ENCODE measurements around the gene GPATCH8. TPM values are rescaled to one million over a fixed set of nuclear protein-coding genes. Genes with fewer than 3 reads are reported as not detected.

Gene GPATCH8
- total and polyA plus RNA-seq, 10 of the 15 experiments (the other 5 are each of a cell fraction or from before 2014, with no cell fraction given): 11.7 to 45.1 (median 21.3) TPM

GRCh38 chr17:44503147-44504029, at the start of gene GPATCH8 (continued):
- peak; percentile 95 for TF ChIP-seq YY1 (IDR thresholded peaks at IDR 0.05; ENCODE audit: low read depth, low read length)
- 0 out of 2 replicates have a peak, but pooled peaks have one; percentile 60 for TF ChIP-seq POLR2AphosphoS2 (IDR thresholded peaks at IDR 0.05; ENCODE audit: low read depth, low read length)
- peak; percentile 90 for TF ChIP-seq PML (IDR thresholded peaks at IDR 0.05; ENCODE audit: low read length)
- no peak for TF ChIP-seq ZNF274 (IDR thresholded peaks at IDR 0.05; ENCODE audit: insufficient read depth, insufficient read length)
- no peak for TF ChIP-seq KDM1A (IDR thresholded peaks at IDR 0.05; ENCODE audit: borderline replicate concordance)
- TF ChIP-seq NR2F1 (conservative IDR thresholded peaks at IDR 0.05): peak; percentile 99
- TF ChIP-seq RB1 (IDR thresholded peaks at IDR 0.05; ENCODE audit: borderline replicate concordance): peak; percentile 60; the same call in 1 of the 2 replicates
- no peak for TF ChIP-seq KAT2A (conservative IDR thresholded peaks at IDR 0.05; ENCODE audit: control insufficient read depth, low read depth, low read length)
- 0 out of 4 replicates have a peak, but pooled peaks of 1 of the 2 experiments have one; percentile 36 for TF ChIP-seq SRF (IDR thresholded peaks at IDR 0.05; ENCODE audit: low read depth in 2 of 2, low read length in 2 of 2)
- TF ChIP-seq TAF1 (IDR thresholded peaks at IDR 0.05; ENCODE audit: borderline replicate concordance, low read depth, low read length): peak; percentile 86
- no peak for TF ChIP-seq CEBPB (IDR thresholded peaks at IDR 0.05; ENCODE audit: borderline replicate concordance in 1 of 2, low read depth in 2 of 2, low read length in 2 of 2)
- TF ChIP-seq, protein P1, sequence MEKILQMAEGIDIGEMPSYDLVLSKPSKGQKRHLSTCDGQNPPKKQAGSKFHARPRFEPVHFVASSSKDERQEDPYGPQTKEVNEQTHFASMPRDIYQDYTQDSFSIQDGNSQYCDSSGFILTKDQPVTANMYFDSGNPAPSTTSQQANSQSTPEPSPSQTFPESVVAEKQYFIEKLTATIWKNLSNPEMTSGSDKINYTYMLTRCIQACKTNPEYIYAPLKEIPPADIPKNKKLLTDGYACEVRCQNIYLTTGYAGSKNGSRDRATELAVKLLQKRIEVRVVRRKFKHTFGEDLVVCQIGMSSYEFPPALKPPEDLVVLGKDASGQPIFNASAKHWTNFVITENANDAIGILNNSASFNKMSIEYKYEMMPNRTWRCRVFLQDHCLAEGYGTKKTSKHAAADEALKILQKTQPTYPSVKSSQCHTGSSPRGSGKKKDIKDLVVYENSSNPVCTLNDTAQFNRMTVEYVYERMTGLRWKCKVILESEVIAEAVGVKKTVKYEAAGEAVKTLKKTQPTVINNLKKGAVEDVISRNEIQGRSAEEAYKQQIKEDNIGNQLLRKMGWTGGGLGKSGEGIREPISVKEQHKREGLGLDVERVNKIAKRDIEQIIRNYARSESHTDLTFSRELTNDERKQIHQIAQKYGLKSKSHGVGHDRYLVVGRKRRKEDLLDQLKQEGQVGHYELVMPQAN (conservative IDR thresholded peaks at IDR 0.05): peak; percentile 64; the same call in 1 of the 2 replicates
- TF ChIP-seq CREM (IDR thresholded peaks at IDR 0.05; ENCODE audit: low read depth): peak; percentile 12; the same call in 1 of the 2 replicates
- TF ChIP-seq, protein P2, sequence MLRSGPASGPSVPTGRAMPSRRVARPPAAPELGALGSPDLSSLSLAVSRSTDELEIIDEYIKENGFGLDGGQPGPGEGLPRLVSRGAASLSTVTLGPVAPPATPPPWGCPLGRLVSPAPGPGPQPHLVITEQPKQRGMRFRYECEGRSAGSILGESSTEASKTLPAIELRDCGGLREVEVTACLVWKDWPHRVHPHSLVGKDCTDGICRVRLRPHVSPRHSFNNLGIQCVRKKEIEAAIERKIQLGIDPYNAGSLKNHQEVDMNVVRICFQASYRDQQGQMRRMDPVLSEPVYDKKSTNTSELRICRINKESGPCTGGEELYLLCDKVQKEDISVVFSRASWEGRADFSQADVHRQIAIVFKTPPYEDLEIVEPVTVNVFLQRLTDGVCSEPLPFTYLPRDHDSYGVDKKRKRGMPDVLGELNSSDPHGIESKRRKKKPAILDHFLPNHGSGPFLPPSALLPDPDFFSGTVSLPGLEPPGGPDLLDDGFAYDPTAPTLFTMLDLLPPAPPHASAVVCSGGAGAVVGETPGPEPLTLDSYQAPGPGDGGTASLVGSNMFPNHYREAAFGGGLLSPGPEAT (IDR thresholded peaks at IDR 0.05; ENCODE audit: low read depth): peak; percentile 79
- TF ChIP-seq, protein P3, sequence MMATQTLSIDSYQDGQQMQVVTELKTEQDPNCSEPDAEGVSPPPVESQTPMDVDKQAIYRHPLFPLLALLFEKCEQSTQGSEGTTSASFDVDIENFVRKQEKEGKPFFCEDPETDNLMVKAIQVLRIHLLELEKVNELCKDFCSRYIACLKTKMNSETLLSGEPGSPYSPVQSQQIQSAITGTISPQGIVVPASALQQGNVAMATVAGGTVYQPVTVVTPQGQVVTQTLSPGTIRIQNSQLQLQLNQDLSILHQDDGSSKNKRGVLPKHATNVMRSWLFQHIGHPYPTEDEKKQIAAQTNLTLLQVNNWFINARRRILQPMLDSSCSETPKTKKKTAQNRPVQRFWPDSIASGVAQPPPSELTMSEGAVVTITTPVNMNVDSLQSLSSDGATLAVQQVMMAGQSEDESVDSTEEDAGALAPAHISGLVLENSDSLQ (IDR thresholded peaks at IDR 0.05): peak; percentile 47; the same call in 1 of the 2 replicates
- TF ChIP-seq IKZF1 (conservative IDR thresholded peaks at IDR 0.05): peak; percentile 93
- TF ChIP-seq NFYB (IDR thresholded peaks at IDR 0.05; ENCODE audit: insufficient read depth, low read depth, low read length): 0 out of 2 replicates have a peak, but pooled peaks have one; percentile 5
- peak; percentile 93 for TF ChIP-seq SMAD5 (IDR thresholded peaks at IDR 0.05; ENCODE audit: low read depth)
- peak; percentile 85 for TF ChIP-seq NR2C2 (IDR thresholded peaks at IDR 0.05; ENCODE audit: borderline replicate concordance, control insufficient read depth, insufficient read length, low read depth)
- TF ChIP-seq ZNF622 (IDR thresholded peaks at IDR 0.05): no peak
- no peak; the same call in 1 of the 2 replicates for TF ChIP-seq PAX5 (IDR thresholded peaks at IDR 0.05; ENCODE audit: borderline replicate concordance, low read depth, low read length)
- TF ChIP-seq TCF3 (IDR thresholded peaks at IDR 0.05; ENCODE audit: borderline replicate concordance, insufficient read depth, low read depth, low read length): 0 out of 2 replicates have a peak, but pooled peaks have one; percentile 11
- TF ChIP-seq BHLHE40 (IDR thresholded peaks at IDR 0.05; ENCODE audit: borderline replicate concordance in 1 of 2, low read depth in 2 of 2, low read length in 1 of 2): peak; percentile 17 to 61; a peak in 2 of 4 replicates
- TF ChIP-seq EGR1 (IDR thresholded peaks at IDR 0.05; ENCODE audit: borderline replicate concordance in 1 of 2, low read depth in 2 of 2, low read length in 2 of 2): peak in 1 of 2 experiments; percentile 92; a peak in 2 of 3 replicates
- TF ChIP-seq SIX5 (IDR thresholded peaks at IDR 0.05; ENCODE audit: low read depth, low read length, severe bottlenecking): peak; percentile 44

Measured in GM12878 (cell line).